Measurements from ENCODE around the gene RPS6KB2.
A peak's percentile ranks its signal among the peaks of the same experiment; 100 is the strongest.

The RPS6KB2 gene

GRCh38 chr11:67431346-67432249 lies 3.3 kb downstream of the RPS6KB2 start:
- DNase-seq = no peak

- no peak for DNase-seq
These were observed 4.5 kb downstream of the RPS6KB2 start for GRCh38 chr11:67432655-67433349.

- DNase-seq = peak in 1 of 2 donors; percentile 45
These were observed 5.5 kb downstream of the RPS6KB2 start for GRCh38 chr11:67433536-67434394.

- peak in 1 of 2 donors; percentile 25 for DNase-seq
These were observed 6.1 kb downstream of the RPS6KB2 start for GRCh38 chr11:67434395-67434881.

- peak in 1 of 2 donors; percentile 31 for DNase-seq
These were observed 6.9 kb downstream of the RPS6KB2 start for GRCh38 chr11:67435031-67435726.

- no peak for DNase-seq
These were observed 7.6 kb downstream of the RPS6KB2 start for GRCh38 chr11:67435727-67436458.

GRCh38 chr11:67436459-67437081 lies 8.3 kb downstream of the RPS6KB2 start:
- peak; percentile 64 to 75 for DNase-seq

GRCh38 chr11:67437082-67437808 lies 9.0 kb downstream of the RPS6KB2 start, which contains the start of gene PTPRCAP:
Gene PTPRCAP, minus strand, starts transcription at chr11:67437682. Its CDS starts 63 bp downstream, at chr11:67437619.
- peak; percentile 64 to 78 for DNase-seq

- no peak for DNase-seq
These were observed 9.5 kb downstream of the RPS6KB2 start for GRCh38 chr11:67437809-67438157.

- DNase-seq = peak; percentile 56 to 78
These were observed 10.0 kb downstream of the RPS6KB2 start for GRCh38 chr11:67438158-67438902.

GRCh38 chr11:67439321-67440228 lies 11.3 kb downstream of the RPS6KB2 start:
- peak in 1 of 2 donors; percentile 37 for DNase-seq

GRCh38 chr11:67440229-67441097 lies 12.2 kb downstream of the RPS6KB2 start:
- peak in 1 of 2 donors; percentile 46 for DNase-seq

GRCh38 chr11:67441098-67441563 lies 12.8 kb downstream of the RPS6KB2 start:
- peak in 1 of 2 donors; percentile 27 for DNase-seq

GRCh38 chr11:67441731-67442351 lies 13.5 kb downstream of the RPS6KB2 start:
- peak in 1 of 2 donors; percentile 45 for DNase-seq

GRCh38 chr11:67442504-67443404 lies 14.5 kb downstream of the RPS6KB2 start:
- DNase-seq = no peak

All from CD4-positive, alpha-beta T cell treated with Interferon alpha-2 for 1 hour (primary cell).